Measurements from ENCODE around the gene ZNF644.

The ZNF644 gene

DNA sequence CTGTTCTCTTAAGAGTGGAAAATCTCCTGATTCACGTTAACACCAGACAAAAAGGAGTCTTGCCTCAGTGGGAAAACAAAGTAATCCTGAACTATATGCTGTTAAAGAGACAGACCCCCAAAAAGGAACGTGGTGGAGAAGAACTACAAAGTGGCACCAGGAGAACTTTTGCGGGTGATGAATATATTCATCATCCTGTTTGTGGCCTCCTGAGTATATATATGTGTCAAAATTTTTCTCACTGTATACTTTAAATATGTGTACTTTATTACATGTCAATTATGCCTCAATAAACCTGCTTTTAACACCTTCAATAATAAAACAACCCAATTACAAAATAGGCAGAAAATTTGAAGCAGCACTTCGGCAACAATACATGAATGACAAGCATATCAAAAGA lies 31.1 kb downstream of the ZNF644 start:
- Histone ChIP-seq H3K4me3 (ENCODE audit: low read length) (no peak overlapping the region), H3K4me1 (ENCODE audit: low read length) (peaks cover 16% of the 10 kb centered on the region), H3K4me2 (ENCODE audit: low read depth, low read length) (no peak overlapping the region), H3K27me3 (replicated peaks; ENCODE audit: insufficient read depth, low read length) (no peaks in the 10 kb centered on the region), H3K79me2 (ENCODE audit: low read length) (peaks cover 100% of the 10 kb centered on the region), H4K20me1 (ENCODE audit: insufficient read depth, low read length) (peaks cover 60% of the 10 kb centered on the region), H3K9me2 (replicated peaks; ENCODE audit: insufficient read depth, low read length) (no peaks in the 10 kb centered on the region), H3K36me3 (replicated peaks; ENCODE audit: insufficient read depth, low read length) (0 out of 2 replicates have a peak, but pooled peaks cover 6% of the 10 kb centered on the region), H3K9ac (ENCODE audit: low read length) (no peak overlapping the region), H2AFZ (ENCODE audit: low read length) (no peak overlapping the region), H3K27ac (ENCODE audit: low read length) (no peak overlapping the region), H3F3A (ENCODE audit: insufficient read depth, low read length) (peaks cover 5% of the 10 kb centered on the region; the same call in 1 of the 2 replicates), H3K9me3 (replicated peaks; ENCODE audit: insufficient read depth, low read length) (no peaks in the 10 kb centered on the region)
- DNase-seq, result no peak
- TF ChIP-seq EZH2 (optimal IDR thresholded peaks at IDR 0.05; ENCODE audit: low read depth, low read length) (no peak), EZH2phosphoT487 (IDR thresholded peaks at IDR 0.05; ENCODE audit: low read length) (no peak)
- TF ChIP-seq, protein P1, sequence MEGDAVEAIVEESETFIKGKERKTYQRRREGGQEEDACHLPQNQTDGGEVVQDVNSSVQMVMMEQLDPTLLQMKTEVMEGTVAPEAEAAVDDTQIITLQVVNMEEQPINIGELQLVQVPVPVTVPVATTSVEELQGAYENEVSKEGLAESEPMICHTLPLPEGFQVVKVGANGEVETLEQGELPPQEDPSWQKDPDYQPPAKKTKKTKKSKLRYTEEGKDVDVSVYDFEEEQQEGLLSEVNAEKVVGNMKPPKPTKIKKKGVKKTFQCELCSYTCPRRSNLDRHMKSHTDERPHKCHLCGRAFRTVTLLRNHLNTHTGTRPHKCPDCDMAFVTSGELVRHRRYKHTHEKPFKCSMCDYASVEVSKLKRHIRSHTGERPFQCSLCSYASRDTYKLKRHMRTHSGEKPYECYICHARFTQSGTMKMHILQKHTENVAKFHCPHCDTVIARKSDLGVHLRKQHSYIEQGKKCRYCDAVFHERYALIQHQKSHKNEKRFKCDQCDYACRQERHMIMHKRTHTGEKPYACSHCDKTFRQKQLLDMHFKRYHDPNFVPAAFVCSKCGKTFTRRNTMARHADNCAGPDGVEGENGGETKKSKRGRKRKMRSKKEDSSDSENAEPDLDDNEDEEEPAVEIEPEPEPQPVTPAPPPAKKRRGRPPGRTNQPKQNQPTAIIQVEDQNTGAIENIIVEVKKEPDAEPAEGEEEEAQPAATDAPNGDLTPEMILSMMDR (IDR thresholded peaks at IDR 0.05; ENCODE audit: low read length), result no peak

DNA sequence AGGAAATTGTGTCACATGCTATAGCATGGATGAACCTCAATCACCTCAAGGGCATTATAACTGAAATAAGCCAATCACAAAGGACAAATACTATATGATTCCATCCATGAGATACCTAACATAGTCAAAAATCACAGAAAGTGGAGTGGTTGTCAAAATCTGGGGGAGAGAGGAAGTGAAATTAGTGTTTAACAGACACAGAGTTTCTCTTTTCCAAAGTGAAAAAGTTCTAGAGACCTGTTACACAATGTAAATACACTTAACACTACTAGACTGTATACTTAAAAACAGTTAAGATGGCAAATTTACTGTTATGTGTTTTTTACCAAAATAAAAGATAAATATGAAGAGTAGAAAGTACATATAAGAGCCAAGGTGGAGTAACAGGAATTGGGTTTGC lies 31.8 kb downstream of the ZNF644 start:
- Histone ChIP-seq H4K20me1 (ENCODE audit: insufficient read depth, low read length) (peaks cover 57% of the 10 kb centered on the region), H3K79me2 (ENCODE audit: low read length) (peaks cover 100% of the 10 kb centered on the region)
- no peak for DNase-seq

DNA sequence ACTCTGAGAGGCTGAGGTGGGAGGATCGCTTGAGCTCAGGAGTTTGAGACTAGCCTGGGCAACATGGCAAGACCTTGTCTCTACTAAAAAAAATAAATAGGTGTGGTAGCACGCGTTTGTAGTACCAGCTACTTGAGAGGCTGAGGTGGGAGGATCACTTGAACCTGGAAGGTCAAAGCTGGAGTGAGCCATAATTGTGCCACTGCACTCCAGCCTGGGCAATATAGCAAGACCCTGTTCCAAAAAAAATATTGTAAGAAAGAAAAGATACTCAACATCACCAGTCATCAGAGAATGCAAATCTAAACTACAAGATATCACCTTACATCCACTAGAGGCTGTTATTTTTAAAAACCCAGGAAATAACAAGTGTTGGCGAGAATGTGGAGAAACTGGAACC lies 32.5 kb downstream of the ZNF644 start:
- Histone ChIP-seq H3K9me2 (replicated peaks; ENCODE audit: insufficient read depth, low read length) (no peaks in the 10 kb centered on the region), H3K4me1 (ENCODE audit: low read length) (peaks cover 16% of the 10 kb centered on the region), H3K27ac (ENCODE audit: low read length) (no peak overlapping the region), H3K9ac (ENCODE audit: low read length) (no peak overlapping the region), H3F3A (ENCODE audit: insufficient read depth, low read length) (peaks cover 5% of the 10 kb centered on the region; the same call in 1 of the 2 replicates), H3K79me2 (ENCODE audit: low read length) (peaks cover 99% of the 10 kb centered on the region), H3K4me2 (ENCODE audit: low read depth, low read length) (no peak overlapping the region), H3K27me3 (replicated peaks; ENCODE audit: insufficient read depth, low read length) (no peaks in the 10 kb centered on the region), H3K9me3 (replicated peaks; ENCODE audit: insufficient read depth, low read length) (no peaks in the 10 kb centered on the region), H4K20me1 (ENCODE audit: insufficient read depth, low read length) (peaks cover 54% of the 10 kb centered on the region), H3K4me3 (ENCODE audit: low read length) (no peak overlapping the region), H2AFZ (ENCODE audit: low read length) (no peak overlapping the region), H3K36me3 (replicated peaks; ENCODE audit: insufficient read depth, low read length) (0 out of 2 replicates have a peak, but pooled peaks cover 6% of the 10 kb centered on the region)
- TF ChIP-seq, protein P1 (IDR thresholded peaks at IDR 0.05; ENCODE audit: low read length), result no peak
- no peak for TF ChIP-seq EZH2 (optimal IDR thresholded peaks at IDR 0.05; ENCODE audit: low read depth, low read length)
- TF ChIP-seq EZH2phosphoT487 (IDR thresholded peaks at IDR 0.05; ENCODE audit: low read length), result no peak
- DNase-seq, result no peak

More for the DNA sequence above, 31.8 kb downstream of the ZNF644 start:
- Histone ChIP-seq H2AFZ (ENCODE audit: low read length) (no peak overlapping the region), H3K4me3 (ENCODE audit: low read length) (no peak overlapping the region), H3K9me3 (replicated peaks; ENCODE audit: insufficient read depth, low read length) (no peaks in the 10 kb centered on the region), H3K9ac (ENCODE audit: low read length) (no peak overlapping the region), H3K36me3 (replicated peaks; ENCODE audit: insufficient read depth, low read length) (0 out of 2 replicates have a peak, but pooled peaks cover 6% of the 10 kb centered on the region), H3K4me1 (ENCODE audit: low read length) (peaks cover 16% of the 10 kb centered on the region), H3F3A (ENCODE audit: insufficient read depth, low read length) (peaks cover 5% of the 10 kb centered on the region; the same call in 1 of the 2 replicates), H3K27me3 (replicated peaks; ENCODE audit: insufficient read depth, low read length) (no peaks in the 10 kb centered on the region), H3K4me2 (ENCODE audit: low read depth, low read length) (no peak overlapping the region), H3K27ac (ENCODE audit: low read length) (no peak overlapping the region), H3K9me2 (replicated peaks; ENCODE audit: insufficient read depth, low read length) (no peaks in the 10 kb centered on the region)
- TF ChIP-seq, protein P1 (IDR thresholded peaks at IDR 0.05; ENCODE audit: low read length), result no peak
- TF ChIP-seq EZH2phosphoT487 (IDR thresholded peaks at IDR 0.05; ENCODE audit: low read length) (no peak), EZH2 (optimal IDR thresholded peaks at IDR 0.05; ENCODE audit: low read depth, low read length) (no peak)
